H1 (cell line): ENCODE results near the gene ASB7. TPM values are rescaled to one million over a fixed set of nuclear protein-coding genes. Genes with fewer than 3 reads are reported as not detected.

ENCODE experiments used
- CTCF ChIA-PET: fragments of 300-600 bp; sonication (Branson Sonifier 250); formaldehyde crosslinking; loops from one replicate; lab custom pipeline; 2021; ENCODE audit not compliant: partially characterized antibody; lab: Charles Lee
- POLR2A ChIA-PET: fragments of 300-600 bp; sonication (Branson Sonifier 250); formaldehyde crosslinking; loops from one replicate; lab custom pipeline; 2021; ENCODE audit warnings: inconsistent platforms; ENCODE audit not compliant: partially characterized antibody; lab: Charles Lee
- DNase-seq, 2 experiments: peaks; one replicate each; pipeline versions ENCODE4 v3.0.0 to v3.0.0-alpha.2; 2010 to 2022; ENCODE audit warnings: low spot score in 2 of 2, low read depth in 1 of 2, mixed read lengths in 1 of 2
- FAIRE-seq: peaks from 2 replicates; lab custom pipeline; 2011; peaks lifted over from hg19 to GRCh38; lab: Jason Lieb, UNC
- H2AFZ ChIP-seq: 2 replicates; pipeline ENCODE4 v1.8.1; 2012; ENCODE audit warnings: low read length, inconsistent platforms
- H2AK5ac ChIP-seq: 2 replicates; pipeline ENCODE4 v1.6.1; 2013; ENCODE audit warnings: low read depth, low read length
- H2BK120ac ChIP-seq: replicated peaks from 2 replicates; pipeline ENCODE3; 2013; ENCODE audit warnings: low read depth, low read length, inconsistent platforms
- H2BK12ac ChIP-seq: 2 replicates; pipeline ENCODE4 v1.6.1; 2013; ENCODE audit warnings: low read depth, low read length
- H2BK15ac ChIP-seq: 2 replicates; pipeline ENCODE4 v1.6.1; 2013; ENCODE audit warnings: low read length
- H2BK20ac ChIP-seq: 2 replicates; pipeline ENCODE4 v1.6.1; 2013; ENCODE audit warnings: low read length
- H2BK5ac ChIP-seq: 2 replicates; pipeline ENCODE4 v1.6.1; 2013; ENCODE audit warnings: low read depth, low read length
- H3K14ac ChIP-seq: 2 replicates; pipeline ENCODE4 v1.6.1; 2013; ENCODE audit warnings: inconsistent platforms; ENCODE audit not compliant: insufficient read length
- H3K18ac ChIP-seq: 2 replicates; pipeline ENCODE4 v1.6.1; 2013; ENCODE audit warnings: low read length; ENCODE audit errors: extremely low read depth
- H3K23ac ChIP-seq: 2 replicates; pipeline ENCODE4 v1.6.1; 2013; ENCODE audit warnings: inconsistent platforms; ENCODE audit not compliant: insufficient read length
- H3K23me2 ChIP-seq: 2 replicates; pipeline ENCODE4 v1.6.1; 2013; ENCODE audit warnings: low read depth, low read length
- H3K27ac ChIP-seq: 2 replicates; pipeline ENCODE4 v1.6.1; 2011; ENCODE audit warnings: low read depth, low read length, inconsistent platforms
- H3K27me3 ChIP-seq, 4 experiments: replicated peaks in 1 of 4; 1 replicate in 1 of 4; 2 replicates in 3 of 4; pipeline versions ENCODE4 v1.6.1 to v1.8.1; 2011 to 2013; ENCODE audit warnings: low read length in 3 of 4, mild to moderate bottlenecking in 3 of 4, inconsistent platforms in 2 of 4, mixed read lengths in 2 of 4, moderate library complexity in 1 of 4; ENCODE audit not compliant: control insufficient read depth in 3 of 4, insufficient read depth in 3 of 4; ENCODE audit errors: extremely low read depth in 1 of 4
- H3K36me3 ChIP-seq, 4 experiments: 2 replicates each; pipeline versions ENCODE4 v1.6.1 to v1.8.1; 2011 to 2013; ENCODE audit warnings: mild to moderate bottlenecking in 4 of 4, low read length in 3 of 4, moderate library complexity in 2 of 4, control low read depth in 1 of 4, inconsistent platforms in 1 of 4; ENCODE audit not compliant: insufficient read depth in 4 of 4, control insufficient read depth in 2 of 4
- H3K4ac ChIP-seq: replicated peaks from 2 replicates; pipeline ENCODE3; 2013; ENCODE audit warnings: low read length, low read depth, mixed read lengths, inconsistent platforms; ENCODE audit not compliant: insufficient read length
- H3K4me1 ChIP-seq, 4 experiments: replicated peaks in 1 of 4; 1 replicate in 1 of 4; 2 replicates in 3 of 4; pipeline versions ENCODE4 v1.6.1 to v1.8.1; 2011 to 2013; ENCODE audit warnings: low read length in 3 of 4, inconsistent platforms in 2 of 4, mixed read lengths in 1 of 4; ENCODE audit not compliant: insufficient read depth in 4 of 4, control insufficient read depth in 3 of 4
- H3K4me2 ChIP-seq, 2 experiments: 2 replicates each; pipeline versions ENCODE4 v1.6.1 to v1.8.1; 2011 to 2013; ENCODE audit warnings: low read depth in 2 of 2, low read length in 2 of 2, control low read depth in 1 of 2, inconsistent platforms in 1 of 2, mild to moderate bottlenecking in 1 of 2; ENCODE audit not compliant: insufficient read depth in 1 of 2
- H3K4me3 ChIP-seq, 4 experiments: fragments of 200-600, 300-600 bp in 1 of 4; sonication (generic), shearing (Covaris generic), sonication (Bioruptor Twin) in 1 of 4; 2 replicates each; pipeline versions ENCODE4 v1.5.1 to v1.8.1; 2011 to 2016; ENCODE audit warnings: low read length in 4 of 4, low read depth in 3 of 4, control low read depth in 2 of 4, inconsistent platforms in 2 of 4, mild to moderate bottlenecking in 2 of 4, mixed read lengths in 1 of 4, moderate library complexity in 1 of 4; ENCODE audit not compliant: insufficient read depth in 2 of 4; ENCODE audit errors: extremely low read depth in 1 of 4
- H3K56ac ChIP-seq: replicated peaks from 2 replicates; pipeline ENCODE3; 2013; ENCODE audit warnings: low read depth, mild to moderate bottlenecking, mixed read lengths, low read length, inconsistent platforms; ENCODE audit not compliant: insufficient read length
- H3K79me1 ChIP-seq: 2 replicates; pipeline ENCODE4 v1.6.1; 2013; ENCODE audit warnings: low read depth, low read length, control low read depth
- H3K79me2 ChIP-seq, 2 experiments: 2 replicates each; pipeline versions ENCODE4 v1.6.1 to v1.8.1; 2012 to 2013; ENCODE audit warnings: low read length in 2 of 2, mild to moderate bottlenecking in 2 of 2, inconsistent platforms in 1 of 2; ENCODE audit not compliant: insufficient read depth in 2 of 2, control insufficient read depth in 1 of 2
- H3K9ac ChIP-seq, 4 experiments: replicated peaks in 1 of 4; 1 replicate in 1 of 4; 2 replicates in 3 of 4; pipeline versions ENCODE4 v1.6.1 to v1.8.1; 2011 to 2013; ENCODE audit warnings: low read depth in 3 of 4, low read length in 3 of 4, control low read depth in 2 of 4, mild to moderate bottlenecking in 2 of 4, moderate library complexity in 2 of 4, inconsistent platforms in 1 of 4; ENCODE audit errors: extremely low read depth in 1 of 4
- H3K9me3 ChIP-seq, 2 experiments: 2 replicates each; pipeline versions ENCODE4 v1.6.1 to v1.8.1; 2012 to 2013; ENCODE audit warnings: mild to moderate bottlenecking in 2 of 2, moderate library complexity in 2 of 2, control low read depth in 1 of 2, inconsistent platforms in 1 of 2, low read depth in 1 of 2, low read length in 1 of 2, mixed read lengths in 1 of 2; ENCODE audit not compliant: insufficient read depth in 2 of 2
- H4K20me1 ChIP-seq, 2 experiments: replicated peaks in 1 of 2; 2 replicates each; pipeline versions ENCODE3 to v1.8.1; 2011 to 2013; ENCODE audit warnings: inconsistent platforms in 2 of 2, low read length in 2 of 2, mild to moderate bottlenecking in 1 of 2; ENCODE audit not compliant: insufficient read depth in 2 of 2, control insufficient read depth in 1 of 2
- H4K5ac ChIP-seq: 2 replicates; pipeline ENCODE4 v1.6.1; 2013; ENCODE audit warnings: low read length, low read depth, mixed read lengths, inconsistent platforms; ENCODE audit not compliant: insufficient read length
- H4K8ac ChIP-seq: 2 replicates; pipeline ENCODE4 v1.8.0; 2013; ENCODE audit warnings: mild to moderate bottlenecking, moderate library complexity, low read length, inconsistent platforms; ENCODE audit not compliant: insufficient read depth; ENCODE audit errors: extremely low read depth
- H4K91ac ChIP-seq: replicated peaks from 2 replicates; pipeline ENCODE3; 2013; ENCODE audit warnings: low read length, mixed read lengths, inconsistent platforms; ENCODE audit not compliant: insufficient read length
- CEBPB ChIP-seq: IDR thresholded peaks from 2 replicates; pipeline ENCODE4 v1.6.1; 2012; ENCODE audit warnings: low read depth, low read length
- HDAC6 ChIP-seq: IDR thresholded peaks from one replicate; pipeline ENCODE4 v1.7.1; 2012; ENCODE audit warnings: low read depth, mild to moderate bottlenecking, inconsistent platforms, low read length, moderate library complexity
- SP2 ChIP-seq: IDR thresholded peaks from 2 replicates; pipeline ENCODE4 v1.6.1; 2012; ENCODE audit warnings: mild to moderate bottlenecking, low read length, inconsistent platforms
- WGBS, 2 experiments: shearing (Covaris generic) in 1 of 2; methylation state at CpG; one replicate each; pipeline versions ENCODE4 v1.1.6 to v1.1.7; 2013 to 2015; ENCODE audit warnings: low lambda C conversion rate in 2 of 2, mixed read lengths in 2 of 2, inconsistent platforms in 1 of 2, low coverage in 1 of 2, missing lambda C conversion rate in 1 of 2; ENCODE audit not compliant: insufficient replicate concordance in 2 of 2, insufficient coverage in 1 of 2, insufficient read length in 1 of 2; ENCODE audit errors: extremely low coverage in 1 of 2, missing lambda C conversion rate in 1 of 2; 5-methylcytosine and 5-hydroxymethylcytosine counted together
- polyA plus RNA-seq, 7 experiments: library from polyadenylated mRNA; depleted of rRNA in 3 of 7; stranded (reverse) in 5 of 7; unstranded in 2 of 7; fragments of >200 nt in 5 of 7; fragments of 200-250 nt in 2 of 7; gene quantifications; 1 replicate in 5 of 7; 2 replicates in 1 of 7; 4 replicates in 1 of 7; pipeline versions ENCODE4 v1.2.1 to v1.2.3, GENCODE V29; 2011 to 2013; ENCODE audit warnings: missing spikeins in 2 of 7, mixed read lengths in 2 of 7
- total RNA-seq: library from RNA; stranded (reverse); fragmentation: NEBNext Ultra II Directional; extraction: Animal tissue kit (Norgen Biotek cat#: 25700); gene quantifications from 2 replicates; pipeline ENCODE4 v1.2.1, GENCODE V29; 2021

ASB7 gene
- total and polyA plus RNA-seq, 2 of the 8 experiments (the other 6 are each of a cell fraction or from before 2014, with no cell fraction given) = 5.2 to 12.8 TPM

DNA sequence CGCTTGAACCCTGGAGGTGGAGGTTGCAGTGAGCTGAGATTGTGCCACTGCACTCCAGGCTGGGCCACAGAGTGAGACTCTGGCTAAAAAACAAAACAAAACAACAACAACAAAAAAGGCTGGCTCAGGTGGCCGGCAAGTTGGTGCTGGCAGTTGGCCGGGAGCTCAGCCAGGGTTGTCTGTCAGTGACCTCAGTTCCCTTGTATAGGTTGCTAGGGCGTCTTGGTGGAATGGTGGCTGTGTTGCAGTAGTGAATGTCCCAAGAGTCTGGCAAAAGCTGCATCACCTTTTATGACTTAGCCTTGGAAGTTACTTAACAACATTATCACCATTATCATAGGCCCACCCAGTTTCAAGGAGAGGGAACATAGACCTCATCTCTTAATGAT is 40.6 kb downstream of the ASB7 start:
- Histone ChIP-seq H4K5ac (no peak overlapping the region), H4K8ac (no peak overlapping the region), H3K27me3 (no peaks in the 10 kb centered on the region), H3K23ac (no peak overlapping the region), H3K4me2 (no peak overlapping the region), H2BK15ac (no peak overlapping the region), H3K36me3 (no peaks in the 10 kb centered on the region), H2BK20ac (no peak overlapping the region), H3K23me2 (no peaks in the 10 kb centered on the region), H2AFZ (no peak overlapping the region), H4K91ac (no peak overlapping the region), H3K9me3 (no peaks in the 10 kb centered on the region), H3K27ac (no peak overlapping the region), H2BK12ac (no peak overlapping the region), H2BK120ac (no peak overlapping the region), H3K4ac (no peak overlapping the region), H3K56ac (no peak overlapping the region), H4K20me1 (peaks cover 0 to 2% of the 10 kb centered on the region in 2 experiments), H3K79me2 (peaks cover 0 to 23% of the 10 kb centered on the region in 2 experiments; a peak in 2 of 4 replicates), H3K79me1 (no peaks in the 10 kb centered on the region; the same call in 1 of the 2 replicates), H3K9ac (no peak overlapping the region), H3K4me1 (no peaks in the 10 kb centered on the region), H3K4me3 (no peak overlapping the region), H2BK5ac (no peak overlapping the region), H2AK5ac (no peak overlapping the region), H3K18ac (no peak overlapping the region), H3K14ac (no peak overlapping the region)
- DNase-seq = no peak
- FAIRE-seq = no peak
- ChIA-PET CTCF (interaction anchor here (1.5 kb wide), 1 partner anchor 11 kb away, joined by 4 read pairs; no protein-coding TSS in a partner anchor), POLR2A (no interaction called here)
- no peak for TF ChIP-seq HDAC6
- TF ChIP-seq SP2 = no peak
- no peak for TF ChIP-seq CEBPB
- 87% methylated on average over 4 of the region's 4 CpGs; no CpG with 5 or more reads in 1 of the 2 experiments for WGBS, 2 experiments
